T-helper 17 cell (primary cell): ENCODE results near the gene BORCS8. TPM values are rescaled to one million over a fixed set of nuclear protein-coding genes. Genes with fewer than 3 reads are reported as not detected.
"Not testable (repeated sequence)": the region's sequence is repeated elsewhere in the genome, so short reads cannot be mapped to it uniquely, and the experiment has no call there.

Experiments
- ATAC-seq: fragments of 150-1000 bp; cut with Tn5 transposase; 2 replicates; pipeline ENCODE4 v1.10.0; 2021; ENCODE audit warnings: mild to moderate bottlenecking, moderate library complexity
- DNase-seq, 3 donors: peaks; one replicate each; pipeline versions ENCODE4 v3.0.0 to v3.0.0-alpha.2; 2020 to 2021
- H3K9me3 ChIP-seq: one replicate; pipeline ENCODE4 v1.7.0; 2013; ENCODE audit warnings: low read length, mild to moderate bottlenecking; ENCODE audit not compliant: control insufficient read depth, poor library complexity, severe bottlenecking
- H3K27ac Mint-ChIP-seq: one replicate; pipeline ENCODE4 v1.8.0; 2022; ENCODE audit warnings: mild to moderate bottlenecking, moderate library complexity, mixed read lengths
- H3K27me3 Mint-ChIP-seq: one replicate; pipeline ENCODE4 v1.8.0; 2022; ENCODE audit warnings: mixed read lengths
- H3K36me3 Mint-ChIP-seq: one replicate; pipeline ENCODE4 v1.8.0; 2022; ENCODE audit warnings: low read depth, mixed read lengths
- H3K4me1 Mint-ChIP-seq: one replicate; pipeline ENCODE4 v1.8.0; 2022; ENCODE audit warnings: mild to moderate bottlenecking, mixed read lengths
- H3K4me3 Mint-ChIP-seq: one replicate; pipeline ENCODE4 v1.8.0; 2022; ENCODE audit warnings: mild to moderate bottlenecking, moderate library complexity, mixed read lengths
- total RNA-seq, 4 donors: library from RNA in 2 of 4; stranded (reverse) in 2 of 4; gene quantifications; one replicate each; pipeline ENCODE4 v1.2.3 and lab custom pipeline; 2022 to 2026

BORCS8 gene
- total RNA-seq, 2 donors from 2014 or later = 27.4 to 30.8 TPM

DNA sequence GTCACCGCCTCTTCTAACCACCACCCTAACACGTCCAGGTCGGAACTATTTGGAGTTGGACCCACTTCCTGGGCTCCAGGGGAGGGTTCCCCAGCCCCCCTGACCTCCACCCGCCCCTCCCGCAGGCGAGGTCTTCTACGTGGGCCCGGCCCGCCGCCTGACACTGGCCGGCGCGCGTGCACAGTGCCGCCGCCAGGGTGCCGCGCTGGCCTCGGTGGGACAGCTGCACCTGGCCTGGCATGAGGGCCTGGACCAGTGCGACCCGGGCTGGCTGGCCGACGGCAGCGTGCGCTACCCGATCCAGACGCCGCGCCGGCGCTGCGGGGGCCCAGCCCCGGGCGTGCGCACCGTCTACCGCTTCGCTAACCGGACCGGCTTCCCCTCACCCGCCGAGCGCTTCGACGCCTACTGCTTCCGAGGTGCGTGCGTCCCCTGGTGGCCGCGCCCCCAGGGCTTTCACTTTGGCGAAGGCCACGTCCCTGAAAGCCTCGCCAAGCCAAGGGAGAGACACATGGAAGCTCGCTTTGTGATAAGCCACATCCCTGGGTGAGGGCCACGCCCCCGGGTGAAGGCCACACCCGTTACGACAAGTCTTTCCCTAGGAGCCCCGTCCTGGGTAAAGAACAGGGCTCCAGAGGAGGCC, 33.0 kb upstream of the BORCS8 start:
- DNase-seq = peak; percentile 61 to 69 (median 65)

DNA sequence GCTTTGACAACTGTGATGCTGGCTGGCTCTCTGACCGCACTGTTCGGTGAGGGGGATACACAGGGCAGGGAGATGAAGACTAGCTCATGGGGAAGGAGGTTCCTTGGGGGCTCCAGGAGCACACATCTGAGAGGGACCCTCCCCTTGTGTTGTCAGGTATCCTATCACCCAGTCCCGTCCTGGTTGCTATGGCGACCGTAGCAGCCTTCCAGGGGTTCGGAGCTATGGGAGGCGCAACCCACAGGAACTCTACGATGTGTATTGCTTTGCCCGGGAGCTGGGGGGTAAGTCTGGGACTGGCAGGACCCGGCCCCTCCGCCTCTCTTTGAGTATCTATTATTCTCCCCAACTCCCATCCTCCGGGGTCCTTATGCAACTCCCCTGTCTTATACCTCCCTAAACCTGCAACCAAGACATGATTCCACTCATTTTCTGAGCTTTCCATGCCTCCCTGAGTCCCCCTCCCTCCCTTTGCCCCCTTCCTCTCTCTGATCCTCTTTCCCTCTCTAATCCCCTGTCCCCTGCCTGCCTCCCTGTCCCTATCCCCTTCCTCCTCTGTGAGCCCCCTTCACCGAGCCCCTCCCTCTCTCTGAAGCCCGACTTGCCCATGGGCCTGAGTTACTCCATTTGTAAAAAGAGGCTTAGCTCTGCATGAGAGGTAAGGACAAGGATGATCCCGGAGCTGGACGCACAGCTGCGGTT, 32.3 kb upstream of the BORCS8 start:
- Mint-ChIP-seq H3K36me3 (no peaks in the 10 kb centered on the region), H3K4me3 (peak overlapping the region; percentile 15), H3K27me3 (peaks cover 10% of the 10 kb centered on the region), H3K27ac (no peak overlapping the region), H3K4me1 (peaks cover 4% of the 10 kb centered on the region)
- DNase-seq (no peak), ATAC-seq (no peak)
- no peaks in the 10 kb centered on the region for H3K9me3 ChIP-seq

More for the DNA sequence above, 33.0 kb upstream of the BORCS8 start:
- Mint-ChIP-seq H3K4me1 (peaks cover 4% of the 10 kb centered on the region), H3K4me3 (peak overlapping the region; percentile 86), H3K27ac (no peak overlapping the region), H3K36me3 (no peaks in the 10 kb centered on the region), H3K27me3 (peaks cover 10% of the 10 kb centered on the region)
- peak; percentile 97 for ATAC-seq
- no peaks in the 10 kb centered on the region for H3K9me3 ChIP-seq

DNA sequence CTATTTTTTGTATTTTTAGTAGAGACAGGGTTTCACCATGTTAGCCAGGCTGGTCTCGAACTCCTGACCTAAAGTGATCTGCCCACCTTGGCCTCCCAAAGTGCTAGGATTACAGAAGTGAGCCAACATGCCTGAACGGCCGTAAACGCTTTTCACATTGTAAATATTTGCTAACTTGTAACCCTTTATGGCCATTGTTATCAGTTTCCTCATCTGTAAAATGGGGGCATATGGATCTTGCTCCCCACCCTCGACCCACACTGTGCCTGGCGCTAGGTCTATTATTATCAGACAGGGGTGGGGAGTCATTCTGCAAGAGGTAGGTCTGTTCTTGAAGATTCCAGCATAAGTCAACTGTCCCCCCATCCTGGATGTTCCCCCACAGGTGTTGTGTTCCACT, 31.7 kb upstream of the BORCS8 start:
- no peaks in the 10 kb centered on the region for H3K36me3 Mint-ChIP-seq
- H3K27ac Mint-ChIP-seq = no peak overlapping the region
- no peak overlapping the region for H3K4me3 Mint-ChIP-seq
- peaks cover 4% of the 10 kb centered on the region for H3K4me1 Mint-ChIP-seq
- H3K9me3 ChIP-seq = no peaks in the 10 kb centered on the region
- ATAC-seq (no peak), DNase-seq (no peak)
- peaks cover 11% of the 10 kb centered on the region for H3K27me3 Mint-ChIP-seq

DNA sequence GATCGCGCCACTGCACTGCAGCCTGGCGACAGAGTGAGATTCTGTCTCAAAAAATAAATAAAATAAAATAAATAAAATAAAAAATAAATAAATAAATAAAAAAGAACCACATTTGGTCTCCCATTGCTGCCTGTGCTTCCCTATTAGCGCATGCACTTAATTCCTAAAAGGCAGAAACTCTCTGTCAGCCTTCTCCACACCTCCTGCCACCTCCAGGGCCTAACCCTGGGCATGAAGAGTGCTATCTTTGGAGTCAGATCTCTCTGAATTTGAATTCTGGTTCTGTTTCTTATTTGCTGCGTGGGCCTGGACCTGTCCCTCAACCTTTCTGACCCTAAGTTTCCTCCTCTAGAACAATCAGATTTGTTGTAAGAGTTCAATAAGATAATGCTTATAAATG, 31.1 kb upstream of the BORCS8 start:
- H3K27me3 Mint-ChIP-seq = peaks cover 5% of the 10 kb centered on the region
- no peak overlapping the region for H3K4me3 Mint-ChIP-seq
- DNase-seq (no peak), ATAC-seq (no peak)
- no peaks in the 10 kb centered on the region for H3K36me3 Mint-ChIP-seq
- peaks cover 4% of the 10 kb centered on the region for H3K4me1 Mint-ChIP-seq
- no peak overlapping the region for H3K27ac Mint-ChIP-seq
- H3K9me3 ChIP-seq = no peaks in the 10 kb centered on the region

DNA sequence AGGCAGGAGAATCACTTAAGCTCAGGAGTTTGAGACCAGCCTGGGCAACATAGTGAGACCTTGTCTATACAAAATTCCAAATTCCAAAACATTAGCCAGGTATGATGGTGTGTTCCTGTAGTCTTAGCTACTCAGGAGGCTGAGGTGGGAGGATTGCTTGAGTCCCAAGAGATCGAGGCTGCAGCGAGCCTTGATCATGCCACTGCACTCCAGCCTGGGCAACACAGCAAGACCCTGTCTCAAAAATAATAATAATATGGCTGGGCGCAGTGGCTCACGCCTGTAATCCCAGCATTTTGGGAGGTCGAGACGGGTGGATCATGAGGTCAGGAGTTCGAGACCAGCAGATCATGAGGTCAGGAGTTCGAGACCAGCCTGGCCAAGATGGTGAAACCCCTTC, 29.0 kb upstream of the BORCS8 start:
- not testable (repeated sequence) for DNase-seq, ATAC-seq, H3K4me1 Mint-ChIP-seq, H3K9me3 ChIP-seq, H3K36me3 Mint-ChIP-seq, H3K27ac Mint-ChIP-seq, H3K4me3 Mint-ChIP-seq
- peaks cover 13% of the 10 kb centered on the region for H3K27me3 Mint-ChIP-seq

DNA sequence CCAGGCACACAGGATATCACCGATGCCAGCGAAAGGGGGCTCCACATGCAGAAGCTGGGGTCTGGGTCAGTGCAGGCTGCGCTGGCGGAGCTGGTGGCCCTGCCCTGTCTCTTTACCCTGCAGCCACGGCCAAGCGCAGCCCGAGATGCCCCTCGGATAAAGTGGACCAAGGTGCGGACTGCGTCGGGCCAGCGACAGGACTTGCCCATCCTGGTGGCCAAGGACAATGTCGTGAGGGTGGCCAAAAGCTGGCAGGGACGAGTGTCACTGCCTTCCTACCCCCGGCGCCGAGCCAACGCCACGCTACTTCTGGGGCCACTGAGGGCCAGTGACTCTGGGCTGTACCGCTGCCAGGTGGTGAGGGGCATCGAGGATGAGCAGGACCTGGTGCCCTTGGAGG, 27.0 kb upstream of the BORCS8 start:
- no peak overlapping the region for H3K4me3 Mint-ChIP-seq
- H3K4me1 Mint-ChIP-seq = no peaks in the 10 kb centered on the region
- ATAC-seq = no peak
- no peaks in the 10 kb centered on the region for H3K9me3 ChIP-seq
- no peak overlapping the region for H3K27ac Mint-ChIP-seq
- H3K36me3 Mint-ChIP-seq = peaks cover 2% of the 10 kb centered on the region
- no peak for DNase-seq
- peaks cover 34% of the 10 kb centered on the region for H3K27me3 Mint-ChIP-seq

DNA sequence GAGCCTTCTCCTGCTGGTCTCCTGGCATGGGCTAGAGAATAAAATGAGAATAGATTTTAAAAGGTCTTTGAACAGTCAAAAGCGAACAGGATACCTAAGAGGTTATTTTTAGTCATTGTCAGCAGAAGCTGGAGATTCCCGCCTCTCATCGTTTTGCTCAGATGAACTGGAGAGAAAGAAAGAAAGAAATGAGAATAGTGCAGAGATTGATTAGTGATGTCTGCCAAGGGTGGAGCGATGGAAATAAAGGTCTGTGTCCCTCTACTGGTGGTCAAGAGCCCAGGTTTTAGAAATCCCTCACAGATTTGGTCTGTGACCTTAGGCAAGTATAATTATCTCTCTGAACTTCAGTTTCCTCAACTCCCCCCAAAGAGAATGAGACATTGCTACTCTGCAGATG, 25.1 kb upstream of the BORCS8 start:
- DNase-seq = no peak
- H3K4me3 Mint-ChIP-seq = no peak overlapping the region
- no peaks in the 10 kb centered on the region for H3K9me3 ChIP-seq
- H3K27me3 Mint-ChIP-seq = peaks cover 48% of the 10 kb centered on the region
- peaks cover 8% of the 10 kb centered on the region for H3K36me3 Mint-ChIP-seq
- H3K27ac Mint-ChIP-seq = no peak overlapping the region
- no peak for ATAC-seq
- H3K4me1 Mint-ChIP-seq = peaks cover 3% of the 10 kb centered on the region

DNA sequence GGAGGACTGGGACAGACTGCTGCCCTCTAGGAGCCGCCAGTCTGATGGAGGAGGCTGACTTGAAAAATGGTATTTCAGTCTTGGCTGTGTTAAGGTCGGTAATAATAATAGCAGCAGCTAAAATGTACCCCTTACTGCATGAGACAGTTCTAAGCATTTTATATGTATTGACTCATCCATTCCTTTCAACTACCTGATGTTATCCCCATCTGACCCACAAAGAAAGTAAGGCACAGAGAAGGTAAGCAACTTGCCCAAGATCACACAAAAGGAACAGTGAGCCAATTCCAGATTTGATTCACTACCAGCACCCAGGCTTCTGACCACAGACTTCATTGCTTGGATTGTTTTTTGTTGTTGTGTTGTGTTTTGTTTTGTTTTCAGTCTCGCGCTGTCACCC, 23.8 kb upstream of the BORCS8 start:
- Mint-ChIP-seq H3K36me3 (peaks cover 8% of the 10 kb centered on the region), H3K27ac (no peak overlapping the region), H3K4me3 (no peak overlapping the region), H3K4me1 (peaks cover 3% of the 10 kb centered on the region), H3K27me3 (peaks cover 54% of the 10 kb centered on the region)
- DNase-seq (no peak), ATAC-seq (no peak)
- H3K9me3 ChIP-seq = no peaks in the 10 kb centered on the region

DNA sequence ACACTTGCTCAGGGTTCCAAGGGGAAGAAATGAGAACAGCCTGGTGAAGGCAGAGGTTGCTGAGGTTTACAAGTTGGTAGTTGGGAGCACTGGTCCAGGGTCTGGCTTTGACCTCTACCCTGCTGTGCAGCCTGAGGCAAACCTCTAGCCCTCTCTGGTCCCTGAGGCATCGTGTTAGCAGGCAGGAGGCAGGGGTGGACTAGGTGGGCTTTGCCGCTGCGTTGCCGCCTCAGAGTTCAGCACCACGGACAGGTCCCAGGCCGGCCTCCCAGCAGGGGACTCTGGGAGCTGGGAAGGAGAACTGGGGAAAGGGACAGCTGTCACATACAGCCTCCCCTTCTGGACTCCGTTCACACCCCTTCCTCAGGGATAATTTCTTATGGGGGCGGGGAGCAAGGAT, 22.9 kb upstream of the BORCS8 start:
- H3K4me3 Mint-ChIP-seq = no peak overlapping the region
- H3K27me3 Mint-ChIP-seq = peaks cover 60% of the 10 kb centered on the region
- peaks cover 8% of the 10 kb centered on the region for H3K36me3 Mint-ChIP-seq
- peaks cover 3% of the 10 kb centered on the region for H3K4me1 Mint-ChIP-seq
- H3K9me3 ChIP-seq = no peaks in the 10 kb centered on the region
- no peak overlapping the region for H3K27ac Mint-ChIP-seq
- ATAC-seq (no peak), DNase-seq (peak in 1 of 3 donors; percentile 29)

DNA sequence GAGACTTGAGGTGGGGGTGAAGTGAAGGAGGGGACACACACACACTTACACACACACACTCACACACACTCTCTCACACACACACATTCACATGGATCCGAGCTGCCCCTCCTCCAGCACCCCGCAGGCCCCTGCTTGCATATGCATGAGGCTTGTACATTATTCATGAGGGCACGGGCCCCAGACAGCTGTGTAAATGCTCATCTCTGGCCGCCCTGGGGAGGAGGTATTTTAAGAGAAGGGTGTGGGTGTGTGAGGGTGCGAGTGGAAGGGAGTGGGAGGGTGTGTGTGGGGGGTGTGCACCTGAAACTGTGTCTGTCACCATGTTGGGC, 22.2 kb upstream of the BORCS8 start:
- no peak for ATAC-seq
- H3K27ac Mint-ChIP-seq = no peak overlapping the region
- no peak overlapping the region for H3K4me3 Mint-ChIP-seq
- peaks cover 60% of the 10 kb centered on the region for H3K27me3 Mint-ChIP-seq
- no peak for DNase-seq
- no peaks in the 10 kb centered on the region for H3K9me3 ChIP-seq
- H3K4me1 Mint-ChIP-seq = peaks cover 3% of the 10 kb centered on the region
- peaks cover 8% of the 10 kb centered on the region for H3K36me3 Mint-ChIP-seq

DNA sequence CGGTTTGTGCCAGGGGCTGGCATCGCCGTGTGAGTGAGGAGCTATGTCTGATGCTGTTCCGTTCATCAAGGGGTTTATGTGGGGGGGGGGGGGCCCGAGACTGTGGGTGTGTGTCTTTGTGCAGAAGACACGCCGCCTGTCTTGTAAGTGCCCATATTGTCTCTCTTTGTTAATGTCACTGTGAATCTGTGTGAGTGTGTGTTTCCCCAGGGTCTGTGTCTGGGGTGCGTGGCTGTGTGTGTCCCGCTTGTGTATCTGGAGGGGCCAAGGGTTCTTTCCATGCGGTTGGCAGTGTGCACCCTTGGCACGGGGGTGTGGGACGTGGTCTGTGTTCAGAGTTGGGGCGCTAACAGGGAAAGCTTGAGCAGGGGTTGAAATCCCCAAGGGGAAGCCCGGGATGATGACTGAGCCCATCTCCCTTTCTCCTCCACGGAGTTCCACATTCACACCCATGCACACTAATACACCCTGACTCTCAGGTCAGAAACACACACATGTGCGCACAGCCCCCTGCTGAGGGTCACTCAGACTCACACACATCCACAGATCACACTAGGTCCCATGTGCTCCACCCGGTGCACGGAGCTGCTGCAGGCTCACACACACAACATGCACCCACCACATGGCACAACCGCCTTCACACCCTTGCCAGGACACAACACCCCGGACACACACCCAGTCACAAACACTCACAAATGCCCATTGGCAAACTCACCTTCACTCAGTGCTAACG, 21.6 kb upstream of the BORCS8 start:
- peaks cover 3% of the 10 kb centered on the region for H3K4me1 Mint-ChIP-seq
- no peak for DNase-seq
- no peak overlapping the region for H3K4me3 Mint-ChIP-seq
- peak; percentile 20 for ATAC-seq
- no peaks in the 10 kb centered on the region for H3K9me3 ChIP-seq
- H3K36me3 Mint-ChIP-seq = peaks cover 8% of the 10 kb centered on the region
- H3K27me3 Mint-ChIP-seq = peaks cover 56% of the 10 kb centered on the region
- H3K27ac Mint-ChIP-seq = no peak overlapping the region

DNA sequence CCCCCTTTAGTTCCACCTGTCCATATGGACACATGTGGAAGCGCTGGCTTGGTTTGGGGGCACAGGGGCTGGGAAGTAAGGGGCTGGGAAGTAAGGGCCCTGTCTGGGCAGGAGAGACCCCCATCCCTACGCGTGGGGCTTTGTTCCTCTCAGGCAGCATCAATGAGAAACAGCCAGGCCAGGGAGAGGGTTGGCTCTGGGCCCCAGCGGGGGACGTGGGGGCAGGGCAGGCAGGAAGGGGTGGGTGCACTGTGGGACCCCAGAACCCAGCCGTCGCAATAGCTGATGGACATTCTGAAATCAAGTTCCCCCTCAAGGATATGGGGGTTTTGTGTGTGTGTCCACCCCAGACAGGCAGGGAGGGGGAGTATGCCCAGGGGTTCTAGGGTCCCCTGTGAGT, 21.0 kb upstream of the BORCS8 start:
- H3K9me3 ChIP-seq = no peaks in the 10 kb centered on the region
- H3K4me1 Mint-ChIP-seq = peaks cover 3% of the 10 kb centered on the region

DNA sequence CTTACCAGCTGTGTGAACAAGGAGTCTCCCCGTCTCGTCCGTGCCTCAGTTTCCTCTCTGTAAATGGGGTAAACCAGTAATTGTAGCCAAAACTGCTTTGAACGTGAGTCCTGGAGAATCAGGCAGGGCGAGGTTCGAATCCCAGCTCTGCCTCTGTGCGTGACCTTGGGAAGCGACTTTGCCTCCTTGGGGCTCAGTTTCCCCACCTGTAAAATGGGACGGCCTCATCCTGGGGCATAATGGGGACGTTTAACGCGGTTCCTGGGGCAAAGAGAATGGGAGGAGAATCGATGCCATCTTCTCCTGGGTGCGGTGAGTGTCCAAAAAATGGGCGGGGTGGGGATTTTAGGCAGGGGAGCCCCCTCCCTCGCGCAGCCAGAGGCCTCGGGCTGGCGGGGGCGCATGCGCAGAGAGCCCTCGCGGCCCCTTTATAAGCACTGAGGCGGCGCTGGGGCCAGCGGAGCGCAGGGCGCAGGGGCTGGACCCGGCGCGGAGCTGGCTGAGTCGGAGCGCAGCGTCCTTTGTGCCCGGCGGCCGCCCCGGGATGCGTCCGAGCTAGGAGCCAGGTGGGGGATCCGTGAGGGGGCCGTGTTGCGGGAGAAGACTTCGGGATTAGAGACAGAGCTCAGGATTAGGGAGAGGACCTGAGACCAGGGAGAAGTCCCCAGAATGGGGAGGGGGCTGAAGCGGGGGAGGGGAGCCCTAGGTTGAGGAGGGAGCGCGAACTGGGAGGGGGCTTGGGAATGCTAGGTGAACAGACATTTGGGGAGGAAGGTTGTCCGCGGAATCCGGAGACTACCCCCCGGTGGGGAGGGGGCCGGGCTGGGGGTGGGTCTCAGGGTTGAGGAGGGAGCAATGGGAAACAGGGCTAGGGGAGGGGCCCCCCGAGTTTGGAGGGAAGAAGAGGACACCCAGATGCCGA, 19.8 kb upstream of the BORCS8 start, which contains the start of gene NCAN:
NCAN (plus strand) TSS at position 460 of the 922 bp plus-strand sequence. CDS start 4,996 bp downstream, outside the sequence.
- Mint-ChIP-seq H3K27me3 (peaks cover 53% of the 10 kb centered on the region), H3K4me3 (no peak within 1 kb of the TSS), H3K27ac (no peak within 1 kb of the TSS), H3K36me3 (peaks cover 8% of the 10 kb centered on the region), H3K4me1 (peaks cover 13% of the 10 kb centered on the region)
- DNase-seq = no peak
- no peaks in the 10 kb centered on the region for H3K9me3 ChIP-seq
- ATAC-seq = no peak

More for the DNA sequence above, 21.0 kb upstream of the BORCS8 start:
- Mint-ChIP-seq H3K36me3 (peaks cover 8% of the 10 kb centered on the region), H3K27me3 (peaks cover 56% of the 10 kb centered on the region), H3K4me3 (no peak overlapping the region), H3K27ac (no peak overlapping the region)
- DNase-seq (no peak), ATAC-seq (no peak)
